ENCODE data around the gene TAS2R39. TPM values are rescaled to one million over a fixed set of nuclear protein-coding genes. Genes with fewer than 3 reads are reported as not detected.

Gene TAS2R39
- not detected in 2 replicates for total RNA-seq

GRCh38 chr7:143183024-143183423, at the start of gene TAS2R39:
TAS2R39 (plus strand) TSS chr7:143183419; CDS start chr7:143183419, 0 bp downstream.

GRCh38 chr7:143221737-143222136, 38.5 kb downstream of the TAS2R39 start, which contains the start of gene TAS2R40:
TAS2R40 (plus strand) TSS chr7:143222037; CDS start chr7:143222079, 42 bp downstream.

Other genes with a start within 250 kb of the TAS2R39 start
- not detected in 2 replicates for gene TRPV5, start 249.7 kb upstream of the TAS2R39 start, total RNA-seq
- gene LLCFC1, start 243.9 kb upstream of the TAS2R39 start, total RNA-seq: not detected in 2 replicates
- gene KEL, start 221.1 kb upstream of the TAS2R39 start, total RNA-seq: 0.05 TPM in 1 of 2 replicates, not detected in the other
- gene OR9A2, start 156.3 kb upstream of the TAS2R39 start, total RNA-seq: not detected in 2 replicates
- gene OR6V1, start 131.1 kb upstream of the TAS2R39 start, total RNA-seq: not detected in 2 replicates
- not detected in 2 replicates for gene PIP, start 51.3 kb upstream of the TAS2R39 start, total RNA-seq
- not detected in 2 replicates for gene TAS2R40, start 38.6 kb downstream of the TAS2R39 start, total RNA-seq
- gene GSTK1, start 80.0 kb downstream of the TAS2R39 start, total RNA-seq: 132 and 150 TPM in 2 replicates
- 0.24 TPM in 1 of 2 replicates, not detected in the other for gene TMEM139, start 101.5 kb downstream of the TAS2R39 start, total RNA-seq
- 6.5 and 7.6 TPM in 2 replicates for gene CASP2, start 104.9 kb downstream of the TAS2R39 start, total RNA-seq
- gene CLCN1, start 132.7 kb downstream of the TAS2R39 start, total RNA-seq: not detected in 2 replicates
- 0.94 and 1.5 TPM in 2 replicates for gene FAM131B, start 179.3 kb downstream of the TAS2R39 start, total RNA-seq
- 120 and 135 TPM in 2 replicates for gene ZYX, start 197.9 kb downstream of the TAS2R39 start, total RNA-seq
- not detected in 2 replicates for gene EPHA1, start 225.4 kb downstream of the TAS2R39 start, total RNA-seq

Measured in cardiac ventricle fibroblast (primary cell).